Measurements from ENCODE around the gene PRKCSH.

PRKCSH gene

DNA sequence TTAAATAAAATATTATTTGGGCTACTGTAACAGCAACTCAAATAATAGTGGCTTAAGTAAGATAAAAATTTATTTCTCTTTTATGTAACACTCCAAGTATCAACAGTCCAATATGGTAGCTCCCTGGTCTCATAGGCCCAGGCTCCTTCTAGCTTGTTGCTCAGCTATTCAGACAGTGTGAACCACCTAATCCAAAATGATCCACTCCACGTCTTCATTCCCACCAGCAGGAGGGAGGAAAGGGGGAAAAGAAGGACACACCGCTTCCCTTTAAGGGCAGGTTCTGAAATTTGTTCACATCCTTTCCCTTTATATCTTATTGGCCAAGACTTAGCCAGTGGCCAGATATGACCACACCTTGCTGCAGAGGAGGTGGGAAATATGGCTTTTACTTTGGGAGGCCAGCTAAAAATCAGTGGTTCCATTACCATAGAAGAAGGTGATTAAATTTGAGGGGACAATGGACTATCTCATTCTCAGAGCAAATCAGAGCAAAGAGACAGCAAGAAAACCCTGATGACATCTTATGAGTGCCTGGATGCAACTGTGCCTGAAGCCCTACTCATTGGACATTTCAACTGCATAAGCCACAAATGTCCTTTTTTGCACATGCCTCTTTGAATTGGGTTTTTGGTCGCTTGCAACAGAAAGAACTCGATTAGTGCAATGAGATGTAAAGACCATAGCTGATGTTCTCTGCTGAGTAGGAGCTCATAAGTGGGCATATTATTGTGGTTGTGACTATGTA lies 44.3 kb upstream of the PRKCSH start:
- H3K4me1 ChIP-seq (ENCODE audit: low read length) = no peaks in the 10 kb centered on the region

DNA sequence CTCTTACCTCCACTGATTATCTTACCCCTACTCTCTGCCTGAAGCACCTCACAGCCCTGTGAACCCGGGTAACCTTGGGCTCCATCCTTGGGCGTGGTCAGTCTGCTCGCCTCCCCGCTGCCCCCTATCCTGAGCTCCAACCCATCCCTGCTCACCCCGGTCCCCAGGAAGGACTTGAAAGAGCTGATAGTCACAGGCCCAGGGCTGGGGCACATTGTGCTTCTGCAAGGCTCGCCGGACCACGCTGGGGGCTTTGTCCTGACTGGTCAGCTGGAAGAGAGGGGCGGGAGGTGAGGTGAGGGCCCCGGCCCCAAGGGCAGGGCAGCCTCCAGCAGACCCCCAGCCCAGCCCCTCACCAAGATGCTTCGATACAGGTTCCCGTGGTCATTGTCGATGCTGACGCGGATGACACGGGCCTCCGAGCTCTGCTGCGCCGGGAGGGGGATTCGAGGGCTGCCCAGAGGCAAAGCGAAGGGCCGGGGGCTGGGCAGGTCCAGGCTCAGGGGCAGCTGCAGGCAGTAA lies 38.3 kb upstream of the PRKCSH start:
- Histone ChIP-seq H3K4me3 (ENCODE audit: low read length) (no peak overlapping the region), H4K20me1 (ENCODE audit: insufficient read depth, low read length) (no peaks in the 10 kb centered on the region), H2AFZ (ENCODE audit: low read depth, low read length) (no peak overlapping the region), H3K36me3 (replicated peaks; ENCODE audit: low read depth, low read length) (no peaks in the 10 kb centered on the region), H3K27me3 (ENCODE audit: low read depth, low read length) (no peaks in the 10 kb centered on the region), H3K9ac (ENCODE audit: low read length) (no peak overlapping the region), H3K4me2 (ENCODE audit: low read length) (no peak overlapping the region), H3K9me3 (ENCODE audit: insufficient read depth, low read length) (no peaks in the 10 kb centered on the region), H3K79me2 (ENCODE audit: low read length) (no peaks in the 10 kb centered on the region), H3K4me1 (ENCODE audit: low read length) (no peaks in the 10 kb centered on the region), H3K27ac (ENCODE audit: low read length) (no peak overlapping the region)
- no peak for TF ChIP-seq EZH2phosphoT487 (IDR thresholded peaks at IDR 0.05; ENCODE audit: low read depth)
- TF ChIP-seq, protein P1, sequence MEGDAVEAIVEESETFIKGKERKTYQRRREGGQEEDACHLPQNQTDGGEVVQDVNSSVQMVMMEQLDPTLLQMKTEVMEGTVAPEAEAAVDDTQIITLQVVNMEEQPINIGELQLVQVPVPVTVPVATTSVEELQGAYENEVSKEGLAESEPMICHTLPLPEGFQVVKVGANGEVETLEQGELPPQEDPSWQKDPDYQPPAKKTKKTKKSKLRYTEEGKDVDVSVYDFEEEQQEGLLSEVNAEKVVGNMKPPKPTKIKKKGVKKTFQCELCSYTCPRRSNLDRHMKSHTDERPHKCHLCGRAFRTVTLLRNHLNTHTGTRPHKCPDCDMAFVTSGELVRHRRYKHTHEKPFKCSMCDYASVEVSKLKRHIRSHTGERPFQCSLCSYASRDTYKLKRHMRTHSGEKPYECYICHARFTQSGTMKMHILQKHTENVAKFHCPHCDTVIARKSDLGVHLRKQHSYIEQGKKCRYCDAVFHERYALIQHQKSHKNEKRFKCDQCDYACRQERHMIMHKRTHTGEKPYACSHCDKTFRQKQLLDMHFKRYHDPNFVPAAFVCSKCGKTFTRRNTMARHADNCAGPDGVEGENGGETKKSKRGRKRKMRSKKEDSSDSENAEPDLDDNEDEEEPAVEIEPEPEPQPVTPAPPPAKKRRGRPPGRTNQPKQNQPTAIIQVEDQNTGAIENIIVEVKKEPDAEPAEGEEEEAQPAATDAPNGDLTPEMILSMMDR (IDR thresholded peaks at IDR 0.05; ENCODE audit: low read depth, low read length) = no peak

More for the DNA sequence above, 44.3 kb upstream of the PRKCSH start:
- H3K9me3 ChIP-seq (ENCODE audit: insufficient read depth, low read length) = no peaks in the 10 kb centered on the region
- no peak overlapping the region for H3K9ac ChIP-seq (ENCODE audit: low read length)
- H2AFZ ChIP-seq (ENCODE audit: low read depth, low read length) = no peak overlapping the region
- H4K20me1 ChIP-seq (ENCODE audit: insufficient read depth, low read length) = no peaks in the 10 kb centered on the region
- H3K79me2 ChIP-seq (ENCODE audit: low read length) = no peaks in the 10 kb centered on the region
- H3K4me3 ChIP-seq (ENCODE audit: low read length) = no peak overlapping the region
- TF ChIP-seq, protein P1 (IDR thresholded peaks at IDR 0.05; ENCODE audit: low read depth, low read length) = no peak
- no peak for TF ChIP-seq EZH2phosphoT487 (IDR thresholded peaks at IDR 0.05; ENCODE audit: low read depth)
- H3K27ac ChIP-seq (ENCODE audit: low read length) = no peak overlapping the region
- H3K4me2 ChIP-seq (ENCODE audit: low read length) = no peak overlapping the region
- H3K36me3 ChIP-seq (replicated peaks; ENCODE audit: low read depth, low read length) = no peaks in the 10 kb centered on the region
- no peaks in the 10 kb centered on the region; the same call in 1 of the 2 replicates for H3K27me3 ChIP-seq (ENCODE audit: low read depth, low read length)

DNA sequence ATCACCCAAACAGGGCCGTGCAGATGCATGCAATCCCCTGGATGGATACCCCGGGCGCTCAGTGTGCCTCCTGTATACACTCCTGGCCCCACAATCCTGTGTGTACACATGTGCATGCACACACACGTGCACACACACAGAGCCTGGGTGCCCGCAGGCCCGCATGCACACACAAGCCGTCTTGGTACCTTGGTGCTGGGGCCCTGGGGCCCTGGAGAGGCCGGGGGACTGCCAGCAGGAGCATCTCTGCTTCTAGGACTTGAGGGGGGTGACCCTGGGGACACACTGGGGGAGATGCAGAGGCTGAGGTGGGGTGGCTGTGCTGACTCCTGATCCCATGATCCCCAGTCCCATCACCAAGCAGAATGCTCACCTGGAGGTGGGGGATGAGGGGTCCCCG lies 35.8 kb upstream of the PRKCSH start:
- H3K4me3 ChIP-seq (ENCODE audit: low read length) = no peak overlapping the region
- H3K4me2 ChIP-seq (ENCODE audit: low read length) = no peak overlapping the region
- no peak overlapping the region for H2AFZ ChIP-seq (ENCODE audit: low read depth, low read length)
- H3K36me3 ChIP-seq (replicated peaks; ENCODE audit: low read depth, low read length) = no peaks in the 10 kb centered on the region
- no peaks in the 10 kb centered on the region for H4K20me1 ChIP-seq (ENCODE audit: insufficient read depth, low read length)
- H3K9ac ChIP-seq (ENCODE audit: low read length) = no peak overlapping the region
- H3K4me1 ChIP-seq (ENCODE audit: low read length) = no peaks in the 10 kb centered on the region
- H3K27me3 ChIP-seq (ENCODE audit: low read depth, low read length) = no peaks in the 10 kb centered on the region
- no peaks in the 10 kb centered on the region for H3K79me2 ChIP-seq (ENCODE audit: low read length)
- H3K27ac ChIP-seq (ENCODE audit: low read length) = no peak overlapping the region
- TF ChIP-seq, protein P1 (IDR thresholded peaks at IDR 0.05; ENCODE audit: low read depth, low read length) = no peak
- no peak for TF ChIP-seq EZH2phosphoT487 (IDR thresholded peaks at IDR 0.05; ENCODE audit: low read depth)
- H3K9me3 ChIP-seq (ENCODE audit: insufficient read depth, low read length) = no peaks in the 10 kb centered on the region

DNA sequence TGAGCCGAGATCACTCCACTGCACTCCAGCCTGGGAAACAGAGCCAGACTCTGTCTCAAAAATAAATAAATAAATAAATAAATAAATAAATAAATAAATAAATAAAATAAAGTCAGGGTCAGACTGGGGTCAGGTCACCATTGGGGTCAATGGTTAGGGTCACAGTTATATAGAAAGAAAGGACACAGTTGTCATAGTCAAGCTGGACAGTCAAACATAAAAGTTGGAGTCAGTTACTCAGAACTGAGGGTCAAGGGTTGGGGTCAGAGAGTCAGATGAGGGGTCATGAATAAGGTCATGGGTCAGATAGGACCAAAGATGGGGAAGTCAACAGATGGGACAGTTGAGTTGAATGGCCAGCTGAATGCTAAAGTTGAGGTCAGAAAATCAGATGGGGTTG lies 34.6 kb upstream of the PRKCSH start:
- Histone ChIP-seq H3K4me2 (ENCODE audit: low read length) (no peak overlapping the region), H3K4me1 (ENCODE audit: low read length) (no peaks in the 10 kb centered on the region), H2AFZ (ENCODE audit: low read depth, low read length) (no peak overlapping the region), H3K27me3 (ENCODE audit: low read depth, low read length) (no peaks in the 10 kb centered on the region), H4K20me1 (ENCODE audit: insufficient read depth, low read length) (no peaks in the 10 kb centered on the region), H3K4me3 (ENCODE audit: low read length) (no peak overlapping the region), H3K27ac (ENCODE audit: low read length) (no peak overlapping the region), H3K79me2 (ENCODE audit: low read length) (no peaks in the 10 kb centered on the region), H3K36me3 (replicated peaks; ENCODE audit: low read depth, low read length) (no peaks in the 10 kb centered on the region), H3K9me3 (ENCODE audit: insufficient read depth, low read length) (no peaks in the 10 kb centered on the region), H3K9ac (ENCODE audit: low read length) (no peak overlapping the region)
- TF ChIP-seq EZH2phosphoT487 (IDR thresholded peaks at IDR 0.05; ENCODE audit: low read depth) = no peak
- TF ChIP-seq, protein P1 (IDR thresholded peaks at IDR 0.05; ENCODE audit: low read depth, low read length) = no peak

All from OCI-LY3 (cell line).